ENCODE measurements around the gene IRF3.
"Not testable (repeated sequence)": the region's sequence is repeated elsewhere in the genome, so short reads cannot be mapped to it uniquely, and the experiment has no call there.

The IRF3 gene

DNA sequence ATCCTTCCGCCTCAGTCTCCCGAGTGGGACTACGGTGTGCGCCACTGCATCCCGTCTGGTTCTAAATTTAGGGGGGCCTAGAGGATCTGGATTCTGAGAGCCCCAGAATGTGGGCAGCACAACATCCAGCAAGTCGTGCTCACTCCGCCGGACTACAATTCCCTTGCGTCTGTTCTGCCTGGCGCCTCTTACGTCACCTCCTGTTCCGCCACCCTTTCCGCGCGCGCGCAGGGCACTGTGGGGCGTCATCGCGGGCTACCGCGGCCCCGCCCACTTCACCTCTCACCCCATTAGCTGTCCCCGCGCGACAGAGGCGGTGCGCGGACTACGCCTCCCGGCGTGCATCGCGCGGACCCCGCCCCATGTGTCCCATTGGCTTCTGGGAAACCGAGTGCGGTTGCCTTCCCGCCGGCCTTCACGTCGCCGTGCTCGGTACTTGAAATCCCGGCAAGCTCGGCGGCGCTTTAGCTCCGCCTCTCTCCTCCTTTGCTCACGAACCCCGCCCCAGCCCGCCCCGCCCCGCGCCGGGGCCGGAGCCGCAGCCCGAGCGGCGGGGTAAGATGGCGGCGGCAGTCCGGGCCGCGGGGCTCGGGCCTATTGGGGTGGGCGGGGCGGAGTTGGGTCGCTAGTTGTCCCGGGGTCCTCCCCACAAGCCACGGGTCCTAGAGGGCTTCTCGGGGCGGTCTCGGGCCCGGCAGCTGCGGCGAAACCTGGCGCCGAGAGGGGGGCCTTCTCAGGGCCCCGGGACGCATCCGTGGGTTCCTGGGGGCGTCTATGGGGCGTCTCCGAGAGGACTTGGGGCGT lies 23.8 kb downstream of the IRF3 start, which contains the start of gene SCAF1:
TSS of gene SCAF1 (plus strand) at position 522 of the 804 bp plus-strand sequence. CDS start 2,818 bp downstream, outside the sequence.
- DNase-seq = peak; percentile 98

DNA sequence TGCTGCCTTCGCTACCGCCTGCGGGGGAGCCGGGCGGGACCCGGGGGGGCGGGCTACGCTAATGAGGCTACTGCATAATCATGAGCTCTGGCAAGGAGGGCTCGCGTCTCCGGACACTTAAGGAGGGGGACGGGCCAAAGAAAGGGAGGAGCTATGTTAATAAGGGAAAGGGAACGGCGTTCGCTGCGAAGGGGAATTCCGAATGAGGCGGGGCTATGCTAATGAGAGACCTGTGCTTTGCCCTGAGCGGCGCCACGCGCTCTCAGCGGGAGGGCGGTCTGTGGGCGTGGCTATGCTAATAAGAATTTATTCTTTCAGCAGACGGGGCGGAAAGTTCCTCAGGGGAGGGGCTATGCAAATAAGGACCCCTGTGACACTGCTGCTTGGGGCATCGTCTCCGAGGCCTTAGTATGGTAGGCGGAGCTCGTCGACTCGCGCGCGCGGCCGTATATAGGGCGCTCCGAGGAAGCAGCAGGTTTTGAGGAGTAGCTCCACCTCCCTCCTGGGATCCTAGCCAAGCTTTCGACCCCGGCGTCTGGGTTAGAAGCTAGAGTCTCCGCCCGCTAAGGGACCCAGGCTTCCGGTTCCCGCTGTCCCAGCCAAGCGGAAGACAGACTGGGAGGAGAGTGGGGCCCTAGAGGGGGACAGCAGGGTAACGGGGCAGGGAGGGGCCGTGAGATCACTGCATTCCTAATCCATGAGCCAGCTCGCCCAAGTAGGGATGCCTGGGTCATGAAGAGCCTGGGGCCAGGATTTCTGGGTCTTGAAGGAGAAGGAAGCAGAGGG lies 25.4 kb downstream of the IRF3 start, which contains the start of gene RRAS:
TSS of gene RRAS (minus strand) at position 31 of the 786 bp plus-strand sequence. CDS start 45 bp downstream, outside the sequence.
- peak; percentile 99 for DNase-seq

GRCh38 chr19:49639401-49640112 lies 26.1 kb downstream of the IRF3 start:
- DNase-seq = no peak

DNA sequence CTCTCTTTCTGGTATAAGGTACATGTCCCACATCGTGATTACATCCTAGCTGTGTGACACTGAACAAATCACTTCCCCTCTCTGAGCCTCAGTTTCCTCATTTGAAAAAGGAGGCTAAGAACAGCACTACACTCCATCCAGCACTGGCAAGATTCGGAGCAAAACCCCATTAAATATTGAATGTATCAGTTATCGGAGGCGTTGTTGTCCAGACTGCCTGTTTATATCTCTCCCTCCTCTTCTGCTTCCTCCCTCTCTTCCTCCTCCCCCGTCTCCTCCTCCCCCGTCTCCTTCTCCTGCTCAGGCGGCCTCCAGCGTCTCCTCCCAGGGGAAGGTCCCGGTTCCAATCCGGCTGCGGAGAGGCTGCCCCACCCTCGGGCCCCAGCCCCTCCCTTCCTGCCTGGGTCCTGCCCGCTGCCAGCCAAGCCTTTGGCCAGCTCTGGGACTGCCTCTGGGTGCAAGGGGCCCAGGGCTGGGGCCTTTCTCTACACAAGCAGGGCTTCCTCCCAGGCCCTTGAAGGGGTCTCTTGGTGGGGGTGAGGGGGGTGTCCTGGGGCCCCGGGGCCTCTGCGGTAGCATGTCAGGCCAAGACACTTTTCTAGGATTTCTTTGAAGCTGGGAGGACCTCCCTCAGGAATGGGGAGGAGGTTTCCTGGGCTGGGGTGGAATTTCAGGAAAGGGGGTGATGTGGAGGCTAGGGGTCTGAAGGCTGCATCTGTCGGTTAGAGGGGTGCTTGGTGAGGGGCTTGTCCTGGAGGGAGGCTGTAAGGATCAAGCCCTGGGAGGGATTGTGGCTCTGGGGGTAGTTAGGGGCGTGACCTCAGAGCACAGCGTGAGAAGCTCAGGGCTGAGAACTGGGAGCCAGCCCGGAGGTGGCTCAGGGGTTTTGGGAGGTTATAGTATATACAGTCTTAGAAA lies 27.6 kb downstream of the IRF3 start:
- DNase-seq = no peak

GRCh38 chr19:49636233-49636932 lies 29.3 kb downstream of the IRF3 start:
- no peak for DNase-seq

DNA sequence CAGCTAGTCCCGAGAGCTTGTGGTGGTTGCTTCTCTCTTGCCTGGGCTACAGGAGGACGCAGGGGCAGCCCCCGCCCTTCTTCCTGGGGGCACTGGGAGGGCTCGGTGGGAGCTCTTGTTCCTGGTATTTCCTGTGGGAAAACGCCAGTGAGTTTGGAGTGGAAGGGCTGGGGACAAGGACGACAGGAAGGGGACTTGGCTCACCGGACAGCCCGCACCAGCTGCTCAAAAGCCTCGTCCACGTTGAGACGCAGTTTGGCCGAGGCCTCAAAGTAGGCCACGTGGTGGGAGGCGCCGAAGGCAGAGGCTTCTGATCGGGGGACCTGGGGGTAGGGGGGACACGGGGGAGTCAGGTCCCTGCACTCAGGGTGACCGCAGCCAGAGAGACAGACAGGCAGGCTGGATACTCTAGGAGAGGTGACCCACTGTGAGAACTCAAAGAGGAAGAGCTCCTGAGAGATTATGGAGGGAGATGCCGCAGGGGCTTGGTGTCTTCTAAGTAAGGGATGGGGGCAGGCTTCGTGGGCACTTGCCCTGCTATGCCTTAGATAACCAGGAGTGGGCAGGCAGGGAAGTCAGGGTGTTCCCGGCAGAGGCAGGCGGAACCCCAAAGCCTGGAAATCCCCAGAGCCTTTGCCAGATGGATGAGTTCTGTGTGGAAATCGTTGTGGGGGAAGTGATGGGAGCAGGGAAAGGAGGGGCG lies 30.0 kb downstream of the IRF3 start:
- no peak for DNase-seq

DNA sequence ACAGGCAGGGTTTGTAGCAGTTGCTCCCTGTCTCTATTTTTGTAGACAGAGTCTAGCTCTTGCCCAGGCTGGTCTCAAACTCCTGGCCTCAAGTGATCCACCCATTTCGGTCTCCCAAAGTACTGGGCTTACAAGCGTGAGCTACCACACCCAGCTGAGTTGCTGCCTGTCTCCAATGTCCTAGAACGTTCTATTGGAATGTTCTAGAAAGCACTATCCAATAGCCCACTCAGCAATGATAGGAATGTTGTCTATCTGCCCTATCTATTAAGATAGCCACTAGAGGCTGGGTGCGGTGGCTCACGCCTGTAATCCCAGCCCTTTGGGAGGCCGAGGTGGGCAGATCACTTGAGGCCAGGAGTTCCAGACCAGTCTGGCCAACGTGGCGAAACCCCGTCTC lies 32.4 kb downstream of the IRF3 start:
- DNase-seq = not testable (repeated sequence)

GRCh38 chr19:49632576-49632975 lies 33.1 kb downstream of the IRF3 start:
- DNase-seq = no peak

DNA sequence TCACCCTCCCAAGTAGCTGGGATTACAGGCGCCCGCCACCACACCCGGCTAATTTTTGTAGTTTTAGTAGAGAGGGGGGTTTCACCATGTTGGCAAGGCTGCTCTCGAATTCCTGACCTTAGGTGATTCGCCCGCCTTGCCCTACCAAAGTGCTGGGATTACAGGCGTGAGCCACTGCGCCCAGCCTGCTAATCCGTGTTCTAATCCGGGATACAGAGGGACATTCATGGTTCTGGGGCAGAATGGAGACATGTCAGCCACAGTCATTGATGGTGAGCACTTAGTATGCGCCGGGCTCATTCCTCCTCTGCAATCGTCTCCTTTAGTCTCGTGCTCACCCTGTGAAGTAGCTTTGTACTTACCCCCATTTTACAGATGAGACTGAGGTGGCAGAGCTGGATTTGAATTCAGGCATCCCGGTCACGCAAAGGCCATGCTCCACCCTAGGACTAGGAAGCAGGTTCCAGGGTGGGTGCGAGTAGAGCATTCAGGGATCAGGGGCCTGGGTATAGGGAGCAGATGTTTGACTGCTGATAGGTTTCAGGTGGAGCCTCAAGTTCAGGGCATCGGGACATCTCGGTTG lies 34.0 kb downstream of the IRF3 start:
- DNase-seq = no peak

- no peak for DNase-seq
Measured at GRCh38 chr19:49631014-49631588, 34.6 kb downstream of the IRF3 start.

- DNase-seq = no peak
Measured at GRCh38 chr19:49629659-49630058, 36.0 kb downstream of the IRF3 start.

GRCh38 chr19:49626226-49626625 lies 39.4 kb downstream of the IRF3 start:
- DNase-seq = no peak

DNA sequence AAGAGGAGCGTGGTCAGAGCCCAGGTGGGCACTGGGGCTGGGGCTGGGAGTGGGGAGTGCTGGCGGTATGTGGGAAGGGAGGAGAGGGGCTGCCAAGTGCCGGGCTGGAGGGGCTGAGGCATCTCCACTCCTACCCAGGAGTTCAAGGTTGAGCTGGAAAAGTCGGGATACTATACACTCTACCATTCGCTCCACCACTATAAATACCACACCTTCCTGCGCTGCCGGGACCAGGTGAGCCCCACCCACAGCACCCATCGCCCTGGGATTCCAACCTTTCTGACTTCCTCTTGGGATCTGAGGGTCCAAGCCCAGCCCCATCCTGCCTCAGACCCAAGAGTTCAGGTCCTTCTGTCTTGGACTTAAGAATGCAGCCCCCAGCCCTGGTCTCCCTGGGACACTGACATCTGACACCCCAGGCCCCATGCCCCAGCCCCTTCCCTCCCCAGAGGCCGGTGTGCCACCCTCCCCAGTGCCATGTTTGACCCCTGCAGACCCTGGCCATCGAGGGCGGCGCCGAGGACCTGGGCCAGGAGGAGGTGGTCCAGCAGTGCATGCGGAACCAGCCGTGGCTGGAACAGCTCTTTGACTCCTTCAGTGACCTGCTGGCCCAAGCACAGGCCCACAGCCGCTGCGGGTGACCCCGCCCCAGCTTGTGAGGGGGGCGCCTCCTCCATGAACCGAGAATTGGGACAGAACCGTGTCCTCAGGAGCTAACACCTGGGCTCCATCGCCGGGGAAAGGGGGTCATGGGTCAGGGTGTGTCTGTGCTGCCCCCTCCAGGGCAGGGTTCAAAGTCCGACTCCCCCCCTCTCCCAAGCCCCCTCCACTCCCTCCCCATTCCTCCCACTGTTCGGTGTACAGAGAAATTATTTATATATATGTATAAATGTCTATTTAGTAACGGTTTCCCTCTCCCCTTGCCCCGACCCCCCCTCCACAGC lies 40.4 kb downstream of the IRF3 start:
- no peak for DNase-seq

- not testable (repeated sequence) for DNase-seq
Measured at GRCh38 chr19:49617860-49618259, 47.8 kb downstream of the IRF3 start.

DNA sequence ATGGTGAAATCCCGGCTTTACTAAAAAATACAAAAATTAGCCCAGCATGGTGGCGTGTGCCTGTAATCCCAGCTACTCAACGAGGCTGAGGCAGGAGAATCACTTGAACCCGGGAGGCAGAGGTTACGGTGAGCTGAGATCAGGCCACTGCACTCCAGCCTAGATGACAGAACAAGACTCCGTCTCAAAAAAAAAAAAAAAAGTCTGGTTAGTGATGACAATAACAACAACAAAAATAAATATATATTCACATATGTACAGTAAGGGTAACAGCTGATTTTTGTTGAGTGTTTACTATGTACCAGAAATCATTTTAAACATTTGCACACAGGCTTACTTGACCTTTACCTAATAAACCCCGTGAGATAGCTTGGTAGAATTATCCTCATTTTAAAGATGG lies 48.7 kb downstream of the IRF3 start:
- DNase-seq = no peak

GRCh38 chr19:49616532-49616931 lies 49.1 kb downstream of the IRF3 start:
- no peak for DNase-seq

DNA sequence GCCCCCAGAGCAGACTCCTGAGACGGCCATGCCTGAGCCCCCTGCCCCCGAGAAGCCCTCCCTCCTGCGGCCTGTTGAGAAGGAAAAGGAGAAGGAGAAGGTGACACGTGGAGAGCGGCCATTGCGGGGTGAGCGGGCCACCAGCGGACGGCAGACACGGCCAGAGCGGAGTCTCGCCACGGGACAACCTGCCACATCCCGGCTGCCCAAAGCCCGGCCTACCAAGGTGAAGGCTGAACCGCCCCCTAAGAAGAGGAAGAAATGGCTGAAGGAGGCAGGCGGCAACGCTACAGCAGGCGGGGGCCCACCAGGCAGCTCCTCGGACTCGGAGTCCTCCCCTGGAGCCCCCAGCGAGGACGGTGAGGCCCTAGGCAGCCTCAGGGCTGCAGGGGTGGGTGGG lies 49.8 kb downstream of the IRF3 start:
- no peak for DNase-seq

GRCh38 chr19:49614096-49614833 lies 51.4 kb downstream of the IRF3 start:
- DNase-seq = no peak

Measured in GF-D8 (cell line).